SK-N-SH treated with all-trans-retinoic acid at 6 μM for 48 hours (cell line): ENCODE measurements around the gene SLC22A16.

ENCODE experiments used
- ZC3H10 ChIP-seq: fragments of 250-450 bp; sonication (Bioruptor Pico); IDR thresholded peaks from 2 replicates; pipeline ENCODE4 v1.5.1; 2021; ENCODE audit warnings: mild to moderate bottlenecking, moderate library complexity
- TF ChIP-seq, protein P1 (sequence below): fragments of 250-450 bp; sonication (Bioruptor Pico); IDR thresholded peaks from 2 replicates; pipeline ENCODE4 v1.5.1; 2020; ENCODE audit warnings: low read depth, mild to moderate bottlenecking, moderate library complexity

DNA sequence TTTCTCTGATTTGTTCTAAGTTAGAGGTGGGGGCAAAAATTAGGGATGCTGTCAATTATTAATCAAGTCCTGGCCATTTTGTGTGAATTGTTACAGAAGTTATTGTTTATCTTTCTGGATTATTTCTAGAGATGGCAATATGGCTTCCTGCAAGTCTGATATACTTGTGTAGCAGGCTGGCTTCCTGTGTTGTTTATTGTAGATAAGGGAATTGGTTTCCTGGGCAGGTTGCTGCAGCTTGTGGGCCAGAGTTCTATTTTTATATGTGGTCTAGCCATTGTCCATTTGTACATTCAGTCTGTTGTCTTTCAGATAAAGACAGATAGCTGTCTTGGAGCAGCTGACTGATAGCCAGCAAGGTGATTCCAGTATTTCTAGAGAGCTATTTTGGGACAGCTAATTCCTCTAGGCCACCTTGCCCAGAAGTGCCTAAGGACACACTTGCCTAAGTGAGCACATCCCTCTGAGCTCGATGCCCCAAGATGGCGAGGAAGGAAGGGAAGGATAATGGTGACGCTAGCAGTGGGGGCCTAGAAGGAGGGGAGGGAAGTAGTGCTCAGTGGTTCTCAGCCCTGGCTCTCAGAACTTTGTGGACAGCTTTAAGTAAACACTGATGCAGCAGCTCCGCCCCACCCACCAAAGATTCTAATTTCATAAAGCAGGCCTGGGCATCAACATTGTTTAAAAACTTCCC is 86.6 kb downstream of the SLC22A16 start:
- TF ChIP-seq, protein P1, sequence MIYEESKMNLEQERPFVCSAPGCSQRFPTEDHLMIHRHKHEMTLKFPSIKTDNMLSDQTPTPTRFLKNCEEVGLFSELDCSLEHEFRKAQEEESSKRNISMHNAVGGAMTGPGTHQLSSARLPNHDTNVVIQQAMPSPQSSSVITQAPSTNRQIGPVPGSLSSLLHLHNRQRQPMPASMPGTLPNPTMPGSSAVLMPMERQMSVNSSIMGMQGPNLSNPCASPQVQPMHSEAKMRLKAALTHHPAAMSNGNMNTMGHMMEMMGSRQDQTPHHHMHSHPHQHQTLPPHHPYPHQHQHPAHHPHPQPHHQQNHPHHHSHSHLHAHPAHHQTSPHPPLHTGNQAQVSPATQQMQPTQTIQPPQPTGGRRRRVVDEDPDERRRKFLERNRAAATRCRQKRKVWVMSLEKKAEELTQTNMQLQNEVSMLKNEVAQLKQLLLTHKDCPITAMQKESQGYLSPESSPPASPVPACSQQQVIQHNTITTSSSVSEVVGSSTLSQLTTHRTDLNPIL (CRISPR knock-in tag), result no peak
- no peak for TF ChIP-seq ZC3H10 (CRISPR knock-in tag)
